Fibroblast of upper back skin (primary cell): ENCODE results near the gene RALGAPA2.
A peak's percentile ranks its signal among the peaks of the same experiment; 100 is the strongest.

Source experiments
- DNase-seq: peaks from one replicate; pipeline ENCODE4 v3.0.0-alpha.2; 2013

Gene RALGAPA2

GRCh38 chr20:20720158-20720557 lies 7.7 kb upstream of the RALGAPA2 start:
- no peak for DNase-seq

- DNase-seq, result no peak
Observed at GRCh38 chr20:20719411-20719810, 7.0 kb upstream of the RALGAPA2 start.

GRCh38 chr20:20713244-20713765 lies 861 bp upstream of the RALGAPA2 start:
- peak; percentile 2 for DNase-seq

GRCh38 chr20:20712004-20712473 lies 405 bp downstream of the RALGAPA2 start:
- DNase-seq, result no peak

- DNase-seq, result no peak
Observed at GRCh38 chr20:20711413-20711812, 1.0 kb downstream of the RALGAPA2 start.

- no peak for DNase-seq
Observed at GRCh38 chr20:20710443-20711315, 1.8 kb downstream of the RALGAPA2 start.

GRCh38 chr20:20709887-20710286 lies 2.6 kb downstream of the RALGAPA2 start:
- no peak for DNase-seq

GRCh38 chr20:20706285-20706684 lies 6.2 kb downstream of the RALGAPA2 start:
- DNase-seq, result no peak

GRCh38 chr20:20702330-20703245 lies 9.9 kb downstream of the RALGAPA2 start:
- DNase-seq, result no peak

GRCh38 chr20:20699917-20700316 lies 12.5 kb downstream of the RALGAPA2 start:
- no peak for DNase-seq

- no peak for DNase-seq
Observed at GRCh38 chr20:20699144-20699543, 13.3 kb downstream of the RALGAPA2 start.

- no peak for DNase-seq
Observed at GRCh38 chr20:20697325-20697845, 15.1 kb downstream of the RALGAPA2 start.

GRCh38 chr20:20695250-20695816 lies 17.1 kb downstream of the RALGAPA2 start:
- DNase-seq, result no peak

- DNase-seq, result no peak
Observed at GRCh38 chr20:20694591-20694990, 17.9 kb downstream of the RALGAPA2 start.

GRCh38 chr20:20692587-20692986 lies 19.9 kb downstream of the RALGAPA2 start:
- DNase-seq, result no peak

GRCh38 chr20:20691477-20692235 lies 20.8 kb downstream of the RALGAPA2 start:
- no peak for DNase-seq

GRCh38 chr20:20690676-20691476 lies 21.6 kb downstream of the RALGAPA2 start:
- DNase-seq, result no peak

GRCh38 chr20:20687319-20687718 lies 25.1 kb downstream of the RALGAPA2 start:
- DNase-seq, result peak; percentile 8

GRCh38 chr20:20685635-20686034 lies 26.8 kb downstream of the RALGAPA2 start:
- no peak for DNase-seq

GRCh38 chr20:20683481-20684321 lies 28.7 kb downstream of the RALGAPA2 start:
- no peak for DNase-seq
